Globus pallidus (tissue), 1 donor: ENCODE measurements around the gene MYRF.

ENCODE experiments used
- DNase-seq: peaks from one replicate; pipeline ENCODE4 v3.0.0-alpha.2; 2015; ENCODE audit warnings: low spot score

Gene MYRF

GRCh38 chr11:61760946-61761345 lies 8.5 kb downstream of the MYRF start:
- peak; percentile 96 for DNase-seq

GRCh38 chr11:61761440-61762222 lies 9.2 kb downstream of the MYRF start:
- DNase-seq: no peak

GRCh38 chr11:61762223-61762615 lies 9.8 kb downstream of the MYRF start:
- DNase-seq: no peak

GRCh38 chr11:61762798-61763197 lies 10.4 kb downstream of the MYRF start:
- DNase-seq: no peak

GRCh38 chr11:61763930-61764605 lies 11.6 kb downstream of the MYRF start:
- DNase-seq: no peak

- DNase-seq: no peak
Measured at GRCh38 chr11:61764606-61765260, 12.3 kb downstream of the MYRF start.

GRCh38 chr11:61765550-61766253 lies 13.3 kb downstream of the MYRF start:
- DNase-seq: no peak

- DNase-seq: no peak
Measured at GRCh38 chr11:61766353-61766841, 14.0 kb downstream of the MYRF start.

- no peak for DNase-seq
Measured at GRCh38 chr11:61768376-61769076, 16.1 kb downstream of the MYRF start.

GRCh38 chr11:61769169-61769920 lies 16.9 kb downstream of the MYRF start:
- no peak for DNase-seq

GRCh38 chr11:61769946-61770683 lies 17.7 kb downstream of the MYRF start:
- DNase-seq: no peak

GRCh38 chr11:61771195-61771894 lies 18.9 kb downstream of the MYRF start:
- DNase-seq: no peak

GRCh38 chr11:61771985-61772455 lies 19.6 kb downstream of the MYRF start:
- DNase-seq: no peak

GRCh38 chr11:61773356-61773755 lies 20.9 kb downstream of the MYRF start:
- DNase-seq: no peak

- no peak for DNase-seq
Measured at GRCh38 chr11:61773809-61774208, 21.4 kb downstream of the MYRF start.

GRCh38 chr11:61774411-61774810 lies 22.0 kb downstream of the MYRF start:
- no peak for DNase-seq

GRCh38 chr11:61775106-61775505 lies 22.7 kb downstream of the MYRF start:
- no peak for DNase-seq

GRCh38 chr11:61775606-61776554 lies 23.4 kb downstream of the MYRF start:
- DNase-seq: no peak
